PC-3 (cell line): ENCODE results near the gene CATSPERZ. TPM values are rescaled to one million over a fixed set of nuclear protein-coding genes. Genes with fewer than 3 reads are reported as not detected.
A peak's percentile ranks its signal among the peaks of the same experiment; 100 is the strongest.

Source experiments
- ATAC-seq: fragments of 200-7000 bp; cut with Tn5 transposase; 2 replicates; pipeline ENCODE4 v1.9.1; 2020; ENCODE audit warnings: mild to moderate bottlenecking, moderate library complexity
- BruUV-seq: library from RNA; stranded (reverse); fragments of 400-500 nt; replicated peaks from 2 replicates; lab custom pipeline; 2021; lab: Mats Ljungman, UMichigan
- CTCF ChIA-PET: fragments of 300-600 bp; sonication (Branson Sonifier 250); formaldehyde crosslinking; loops from one replicate; lab custom pipeline; 2022; ENCODE audit warnings: antibody characterized with exemption; lab: Charles Lee
- POLR2A ChIA-PET: fragments of 300-600 bp; sonication (Branson Sonifier 250); formaldehyde crosslinking; loops from one replicate; lab custom pipeline; 2022; ENCODE audit warnings: antibody characterized with exemption; ENCODE audit not compliant: unreplicated experiment; lab: Charles Lee
- DNase-seq: peaks from one replicate; pipeline ENCODE4 v3.0.0-alpha.2; 2015
- H2AFZ ChIP-seq: fragments of 300-600 bp; sonication (generic); 2 replicates; pipeline ENCODE4 v1.6.0; 2016; ENCODE audit warnings: antibody characterized with exemption, low read length
- H3F3A ChIP-seq: fragments of 300-600 bp; sonication (generic); one replicate; pipeline ENCODE4 v1.6.0; 2017; ENCODE audit warnings: antibody characterized with exemption, low read length, control low read depth, mild to moderate bottlenecking; ENCODE audit not compliant: unreplicated experiment
- H3K27ac ChIP-seq: fragments of 300-600 bp; sonication (generic); 2 replicates; pipeline ENCODE4 v1.5.1; 2016; ENCODE audit warnings: mild to moderate bottlenecking, low read length
- H3K27me3 ChIP-seq: fragments of 300-600 bp; sonication (generic); 2 replicates; pipeline ENCODE4 v1.6.1; 2016; ENCODE audit warnings: low read length, mixed read lengths
- H3K36me3 ChIP-seq: fragments of 300-600 bp; sonication (generic); 2 replicates; pipeline ENCODE4 v1.6.1; 2016; ENCODE audit warnings: low read depth, mixed run types, low read length, mixed read lengths
- H3K4me1 ChIP-seq: fragments of 300-600 bp; sonication (generic); 2 replicates; pipeline ENCODE4 v1.5.1; 2016; ENCODE audit warnings: low read length; ENCODE audit not compliant: insufficient read depth
- H3K4me2 ChIP-seq: fragments of 300-600 bp; sonication (generic); 2 replicates; pipeline ENCODE4 v1.6.0; 2016; ENCODE audit warnings: low read length
- H3K4me3 ChIP-seq: fragments of 300-600 bp; sonication (generic); 2 replicates; pipeline ENCODE4 v1.5.1; 2016; ENCODE audit warnings: mild to moderate bottlenecking, low read length, mixed read lengths
- H3K79me2 ChIP-seq: fragments of 300-600 bp; sonication (generic); 2 replicates; pipeline ENCODE4 v1.6.1; 2017; ENCODE audit warnings: low read length, mixed read lengths
- H3K9ac ChIP-seq: fragments of 300-600 bp; sonication (generic); 2 replicates; pipeline ENCODE4 v1.6.0; 2016; ENCODE audit warnings: mild to moderate bottlenecking, low read length
- H3K9me2 ChIP-seq: fragments of 300-600 bp; sonication (generic); replicated peaks from 2 replicates; pipeline ENCODE4 v1.6.1; 2016; ENCODE audit warnings: mixed run types, low read length, mixed read lengths
- H3K9me3 ChIP-seq: fragments of 300-600 bp; sonication (generic); 2 replicates; pipeline ENCODE4 v1.6.1; 2016; ENCODE audit warnings: low read length, mixed read lengths
- H4K20me1 ChIP-seq: fragments of 300-600 bp; sonication (generic); 2 replicates; pipeline ENCODE4 v1.6.1; 2016; ENCODE audit warnings: low read length, mixed read lengths
- CTCF ChIP-seq: fragments of 300-600 bp; sonication (generic); conservative IDR thresholded peaks from 2 replicates; pipeline ENCODE4 v1.5.1; 2017; ENCODE audit warnings: antibody characterized with exemption, low read depth, mild to moderate bottlenecking, low read length
- EZH2 ChIP-seq: fragments of 300-600 bp; sonication (generic); IDR thresholded peaks from one replicate; pipeline ENCODE4 v1.6.1; 2017; ENCODE audit warnings: antibody characterized with exemption, mild to moderate bottlenecking, low read length; ENCODE audit not compliant: unreplicated experiment
- EZH2phosphoT487 ChIP-seq: fragments of 300-600 bp; sonication (generic); IDR thresholded peaks from 2 replicates; pipeline ENCODE4 v1.6.1; 2018; ENCODE audit warnings: mild to moderate bottlenecking, antibody characterized with exemption, low read length, borderline replicate concordance
- intact Hi-C: fragments of 100-400 bp; cut with micrococcal nuclease; formaldehyde crosslinking; loops from 2 replicates; pipeline ENCODE4 v1.9.0; 2023
- total RNA-seq: library from RNA; depleted of rRNA; stranded (reverse); fragments of >200 nt; gene quantifications from 2 replicates; pipeline ENCODE4 v1.2.3, GENCODE V29; 2014

Gene CATSPERZ
- total RNA-seq, 1 experiment from 2014 or later, result 9.2 TPM

GRCh38 chr11:64305075-64305690 is 5.0 kb downstream of the CATSPERZ start, which contains the start of gene ESRRA:
ESRRA (plus strand) TSS chr11:64305524; CDS start chr11:64307180, 1,656 bp downstream.
- peak; percentile 70 for ATAC-seq
- Histone ChIP-seq H3K9ac (peak within 1 kb of the TSS; percentile 88), H3K36me3 (no peaks in the 10 kb centered on the region), H3K4me2 (peak within 1 kb of the TSS; percentile 92), H4K20me1 (no peaks in the 10 kb centered on the region), H2AFZ (peak within 1 kb of the TSS; percentile 86), H3K4me1 (peaks cover 28% of the 10 kb centered on the region), H3K79me2 (peaks cover 35% of the 10 kb centered on the region), H3F3A (no peaks in the 10 kb centered on the region), H3K4me3 (peak within 1 kb of the TSS; percentile 81), H3K27ac (peak within 1 kb of the TSS; percentile 85), H3K27me3 (peaks cover 5% of the 10 kb centered on the region), H3K9me2 (no peaks in the 10 kb centered on the region), H3K9me3 (no peaks in the 10 kb centered on the region)
- POLR2A ChIA-PET, result interaction anchor here (0.6 to 1.6 kb wide), 2 partner anchors 12 to 50 kb away, joined by 20 to 27 read pairs; partner anchors contain the start of genes PRDX5 and TRMT112
- intact Hi-C loops, result loop anchor here (1.0 to 2.0 kb wide), 6 partner anchors 12 to 119 kb away; partner anchors contain the start of genes FKBP2, STIP1 and TRMT112
- TF ChIP-seq EZH2 (no peak), EZH2phosphoT487 (no peak), CTCF (no peak)
- DNase-seq, result peak; percentile 100
- no TSS peak for BruUV-seq
- CTCF ChIA-PET, result interaction anchor here (0.6 to 2.0 kb wide), 10 partner anchors 13 to 970 kb away, joined by 3 to 20 read pairs (median 9); partner anchors contain the start of genes PRDX5 and TRMT112

- Histone ChIP-seq H3K9ac (peak overlapping the region; percentile 88), H3K9me3 (no peaks in the 10 kb centered on the region), H3K79me2 (peaks cover 39% of the 10 kb centered on the region), H3K4me3 (peak overlapping the region; percentile 81), H3F3A (no peaks in the 10 kb centered on the region), H4K20me1 (no peaks in the 10 kb centered on the region), H3K27ac (peak overlapping the region; percentile 74), H3K4me1 (peaks cover 20% of the 10 kb centered on the region), H3K36me3 (no peaks in the 10 kb centered on the region), H3K9me2 (no peaks in the 10 kb centered on the region), H2AFZ (peak overlapping the region; percentile 66), H3K27me3 (no peaks in the 10 kb centered on the region), H3K4me2 (peak overlapping the region; percentile 91)
- ChIA-PET CTCF (interaction anchor here (0.6 to 2.0 kb wide), 2 partner anchors 49 to 92 kb away, joined by 6 to 20 read pairs; no protein-coding TSS in a partner anchor), POLR2A (interaction anchor here (1.6 kb wide), 1 partner anchor 12 kb away, joined by 27 read pairs; the partner anchor contains the start of genes PRDX5 and TRMT112)
- BruUV-seq, result no TSS peak
- TF ChIP-seq CTCF (peak; percentile 63), EZH2phosphoT487 (no peak)
- DNase-seq (peak; percentile 73), ATAC-seq (peak; percentile 10)
- intact Hi-C loops, result loop anchor here (1.0 to 2.0 kb wide), 6 partner anchors 11 to 120 kb away; partner anchors contain the start of genes FKBP2, STIP1 and TRMT112
Observed at GRCh38 chr11:64305691-64306562, 5.8 kb downstream of the CATSPERZ start.
